HG03135 (cell line): ENCODE results near the gene OPCML.

Experiments used
- ATAC-seq: cut with Tn5 transposase; IDR thresholded peaks from one replicate; pipeline ENCODE4 v1.9.1; 2021; ENCODE audit warnings: mild to moderate bottlenecking, moderate library complexity; ENCODE audit not compliant: unreplicated experiment

OPCML gene

GRCh38 chr11:132464939-132465338 lies 1067.4 kb downstream of the OPCML start:
- no peak for ATAC-seq

GRCh38 chr11:132464003-132464342 lies 1068.3 kb downstream of the OPCML start:
- ATAC-seq: no peak

DNA sequence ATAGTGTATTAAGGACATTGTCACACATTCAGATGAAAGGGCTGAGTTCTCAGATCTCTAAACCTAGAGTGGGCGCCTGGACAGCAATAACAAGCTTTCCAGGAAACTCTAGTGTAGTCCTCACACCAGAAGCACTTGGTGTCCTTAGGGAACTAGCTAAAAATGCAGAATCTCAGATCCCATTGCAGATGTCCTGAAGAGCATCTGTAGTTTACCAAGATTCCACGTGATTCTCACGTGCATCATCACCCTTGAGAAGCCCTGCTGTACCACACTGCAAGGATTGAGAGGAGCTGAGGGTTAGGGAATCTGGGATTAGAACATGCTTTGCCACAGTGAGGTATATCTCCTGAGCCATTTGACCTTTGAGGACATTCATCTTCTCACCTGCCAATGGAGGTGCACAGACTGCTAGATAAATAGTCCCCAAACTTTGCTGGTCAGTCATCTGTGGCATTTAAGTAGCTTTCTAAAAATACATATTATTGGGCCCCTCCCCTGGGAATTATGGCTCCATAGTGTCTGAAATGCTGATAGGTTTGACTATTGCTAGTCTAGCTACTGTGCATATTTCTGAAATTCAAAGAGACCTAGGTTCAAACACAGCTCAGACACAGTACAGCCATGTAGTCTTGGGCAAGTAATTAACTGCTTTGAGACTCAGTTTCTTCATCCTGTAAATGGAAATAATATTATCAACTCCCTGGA lies 1068.9 kb downstream of the OPCML start:
- no peak for ATAC-seq

DNA sequence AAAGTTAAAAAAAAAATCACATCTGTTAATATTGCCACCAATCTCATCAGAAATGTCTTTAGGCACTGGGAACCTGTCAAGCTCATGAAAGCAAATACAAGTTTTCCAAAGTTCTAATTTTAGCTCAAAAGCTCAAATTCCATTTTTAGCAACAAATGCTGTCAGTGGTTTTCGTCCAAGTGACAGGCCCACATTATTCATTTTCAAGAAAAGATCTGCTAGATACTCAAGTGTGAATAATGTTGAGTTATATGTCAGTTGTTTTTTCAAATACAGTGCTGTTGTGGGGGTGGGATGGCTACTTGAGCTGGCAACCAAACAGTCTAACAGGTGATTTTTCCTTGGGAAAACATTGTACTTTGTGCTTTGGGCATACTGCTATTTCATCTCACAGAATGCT lies 1072.6 kb downstream of the OPCML start:
- no peak for ATAC-seq

- ATAC-seq: no peak
These were observed 1074.9 kb downstream of the OPCML start for GRCh38 chr11:132457445-132457844.

- ATAC-seq: no peak
These were observed 1075.5 kb downstream of the OPCML start for GRCh38 chr11:132456751-132457328.

DNA sequence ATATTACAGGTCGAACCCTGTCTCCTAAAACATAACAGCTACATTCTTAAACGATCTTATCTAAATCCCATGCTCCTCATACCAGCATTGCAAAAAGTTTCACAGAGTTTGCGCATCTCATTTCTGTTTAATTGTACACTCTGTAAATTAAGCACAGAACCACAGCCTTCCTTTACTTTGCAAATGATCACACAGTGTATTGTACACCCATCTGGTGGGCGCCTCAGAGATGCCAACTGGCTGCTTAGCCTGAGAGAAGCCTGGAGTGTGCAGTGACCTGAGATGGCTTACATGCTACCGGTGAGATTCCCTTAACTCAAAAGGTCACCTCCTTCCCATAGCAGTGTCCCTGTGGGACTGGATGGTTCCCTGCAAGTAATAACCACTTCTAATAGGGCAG lies 1077.3 kb downstream of the OPCML start:
- no peak for ATAC-seq

DNA sequence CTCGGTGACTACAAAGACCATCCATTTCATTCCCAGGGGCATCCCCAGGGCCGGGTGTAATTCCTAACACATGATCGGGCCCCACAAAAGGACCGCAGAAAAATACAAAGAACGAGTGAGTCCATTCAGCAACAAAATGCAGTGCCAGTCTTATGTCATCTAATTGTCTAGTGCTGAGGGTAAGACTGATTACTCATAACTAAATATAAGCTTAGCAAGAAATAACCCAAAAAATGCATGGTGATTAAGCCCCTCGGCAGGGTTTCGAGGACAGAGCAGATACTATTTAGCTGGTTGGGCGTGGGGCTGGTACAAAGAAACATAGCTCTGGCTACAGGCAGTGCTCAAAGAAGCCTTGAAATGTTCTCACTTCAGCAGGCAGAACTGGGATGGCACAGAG lies 1078.9 kb downstream of the OPCML start:
- ATAC-seq: no peak

DNA sequence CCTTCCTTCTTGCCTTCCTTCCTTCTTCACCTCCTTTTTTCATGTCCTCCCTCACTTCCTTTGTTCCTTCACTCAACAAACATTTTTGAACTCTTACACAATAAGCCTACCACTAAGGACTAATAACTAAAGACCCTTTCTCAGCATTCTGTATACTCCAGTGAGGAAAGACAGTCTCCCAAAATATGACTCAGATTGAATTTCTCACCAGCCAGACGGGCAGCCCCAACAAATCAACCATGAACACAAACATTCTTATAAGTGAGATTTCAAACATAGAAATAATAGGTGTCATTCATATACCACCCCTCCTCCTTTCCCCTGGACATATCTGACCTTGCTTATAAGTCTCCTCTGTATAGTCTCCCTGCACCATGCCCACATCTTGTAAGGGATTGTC lies 1079.7 kb downstream of the OPCML start:
- ATAC-seq: no peak

DNA sequence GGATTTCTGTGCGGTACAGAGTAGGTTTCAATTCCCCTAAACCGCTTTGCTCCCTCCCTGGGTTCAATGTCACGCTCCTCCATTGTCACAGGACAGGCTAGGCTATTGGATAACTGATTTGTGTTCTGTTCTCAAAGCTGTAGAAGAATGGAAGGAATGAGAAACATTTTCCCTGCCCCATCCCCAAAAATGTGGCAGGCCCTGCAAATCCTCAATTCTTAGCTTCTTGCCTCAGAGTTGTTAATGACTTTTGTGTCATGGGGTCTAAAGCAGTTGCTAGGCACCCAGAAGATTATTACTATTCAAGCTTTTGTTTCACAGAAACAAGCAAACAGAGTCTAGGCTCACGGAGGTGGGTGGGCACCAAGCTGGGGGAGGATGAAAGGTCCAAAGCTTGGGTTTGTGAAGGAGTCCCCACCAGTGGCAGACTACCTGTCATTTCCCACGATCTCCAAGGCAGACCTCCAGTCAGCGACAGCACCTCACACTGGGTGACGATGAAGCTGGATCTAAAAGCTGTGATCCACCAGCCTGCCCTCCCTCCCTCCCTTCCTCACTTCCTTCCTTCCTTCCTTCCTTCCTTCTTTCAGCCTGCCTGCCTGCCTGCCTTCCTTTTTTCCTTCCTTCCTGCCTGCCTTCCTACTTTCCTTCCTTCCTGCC lies 1080.2 kb downstream of the OPCML start:
- no peak for ATAC-seq

- no peak for ATAC-seq
These were observed 1081.7 kb downstream of the OPCML start for GRCh38 chr11:132450631-132451030.

DNA sequence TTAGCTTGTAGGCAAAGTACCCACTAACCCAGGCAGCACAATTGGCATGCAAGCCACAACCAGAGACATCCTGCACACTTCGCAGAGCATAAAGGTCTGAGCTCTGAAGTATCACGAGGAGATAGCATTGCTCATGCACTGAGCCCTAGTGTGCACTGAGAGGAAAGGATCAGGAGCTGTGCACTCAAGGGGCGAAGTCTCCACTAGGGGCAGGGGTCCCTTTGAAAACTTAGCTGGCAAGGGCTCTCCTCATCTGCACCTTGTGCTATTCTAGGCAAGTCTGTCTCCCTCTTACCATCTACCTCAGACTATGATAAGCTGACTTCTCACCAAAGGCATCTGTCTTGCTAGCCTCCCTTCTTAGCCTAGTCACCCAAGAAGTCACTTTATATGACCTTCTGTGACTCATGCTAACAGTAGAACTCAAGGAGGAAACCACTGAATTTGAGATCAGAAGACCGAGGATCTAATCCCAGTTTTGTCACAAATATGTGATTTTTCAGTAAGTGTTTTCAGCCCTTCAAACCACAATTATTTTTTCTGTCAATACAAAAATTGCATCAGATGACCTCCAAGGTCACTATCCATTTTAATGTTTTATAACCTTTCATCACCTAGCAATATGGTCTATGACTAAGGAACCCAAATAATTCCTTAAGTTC lies 1083.8 kb downstream of the OPCML start:
- ATAC-seq: no peak

DNA sequence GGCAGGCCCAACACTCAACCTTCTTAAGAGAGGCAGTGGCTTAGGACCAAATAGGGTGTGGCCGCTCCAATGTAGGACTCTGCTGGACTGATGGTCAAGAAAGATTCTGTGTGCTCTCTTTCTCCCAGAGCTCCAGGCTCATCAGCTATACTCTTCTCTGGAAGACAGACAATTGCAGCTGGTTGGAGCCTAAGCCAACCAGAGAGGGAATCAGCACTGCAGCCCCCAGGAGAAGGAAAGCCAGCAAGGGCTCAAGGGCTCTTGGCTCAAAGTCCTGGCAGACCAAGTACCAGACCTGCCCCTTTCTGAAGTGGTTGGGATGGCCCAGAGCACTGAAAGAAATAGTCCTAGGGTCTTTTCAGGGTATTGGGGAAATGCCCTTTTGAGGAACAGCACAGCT lies 1084.5 kb downstream of the OPCML start:
- ATAC-seq: no peak

DNA sequence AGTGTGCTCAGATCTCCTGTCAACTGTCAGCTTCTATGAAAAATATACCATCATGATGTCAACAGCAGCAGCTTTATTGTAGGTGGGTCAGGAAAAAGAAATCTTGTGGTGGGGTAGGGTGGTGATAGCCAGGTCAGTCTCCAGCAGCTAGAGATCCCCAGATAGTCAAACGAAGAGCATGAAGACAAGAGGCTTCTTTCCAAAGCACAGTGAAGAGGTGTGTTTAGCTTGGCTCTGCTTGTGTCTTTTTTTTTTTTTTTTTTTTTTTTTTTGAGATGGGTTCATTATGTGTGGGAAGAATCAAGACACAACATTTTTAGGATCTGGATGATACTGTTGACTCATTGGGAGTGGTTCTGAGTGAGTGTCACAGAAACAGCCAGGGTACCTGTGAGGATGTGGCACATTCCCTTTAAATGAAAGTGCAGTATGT lies 1086.4 kb downstream of the OPCML start:
- no peak for ATAC-seq

- ATAC-seq: no peak
These were observed 1087.4 kb downstream of the OPCML start for GRCh38 chr11:132444911-132445310.

DNA sequence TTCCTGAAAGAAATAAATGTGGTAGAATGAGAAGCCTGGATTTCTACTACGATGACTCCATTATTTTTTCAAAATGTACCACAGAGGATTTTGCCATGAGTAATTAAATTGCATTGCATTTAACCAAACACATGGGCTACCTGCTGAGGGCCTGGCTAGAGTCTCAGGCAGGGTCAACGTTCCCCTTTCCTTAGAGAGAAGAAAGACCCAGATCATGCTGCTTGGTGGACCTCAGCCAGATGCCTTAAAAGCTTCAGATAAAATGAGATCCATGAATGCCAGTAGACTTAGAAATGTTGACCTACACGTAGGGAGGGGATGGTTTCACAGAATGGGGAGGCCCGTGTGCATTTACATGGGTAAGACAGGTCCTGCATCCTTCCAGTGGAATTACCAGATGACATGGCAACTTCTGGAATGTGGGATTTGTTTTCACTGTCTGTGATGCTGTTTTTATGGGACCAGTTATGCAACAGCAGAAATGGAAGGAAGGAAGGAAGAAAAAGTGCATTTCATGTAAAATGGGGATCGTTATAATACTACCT lies 1092.5 kb downstream of the OPCML start:
- no peak for ATAC-seq

- no peak for ATAC-seq
These were observed 1093.9 kb downstream of the OPCML start for GRCh38 chr11:132438418-132438817.

DNA sequence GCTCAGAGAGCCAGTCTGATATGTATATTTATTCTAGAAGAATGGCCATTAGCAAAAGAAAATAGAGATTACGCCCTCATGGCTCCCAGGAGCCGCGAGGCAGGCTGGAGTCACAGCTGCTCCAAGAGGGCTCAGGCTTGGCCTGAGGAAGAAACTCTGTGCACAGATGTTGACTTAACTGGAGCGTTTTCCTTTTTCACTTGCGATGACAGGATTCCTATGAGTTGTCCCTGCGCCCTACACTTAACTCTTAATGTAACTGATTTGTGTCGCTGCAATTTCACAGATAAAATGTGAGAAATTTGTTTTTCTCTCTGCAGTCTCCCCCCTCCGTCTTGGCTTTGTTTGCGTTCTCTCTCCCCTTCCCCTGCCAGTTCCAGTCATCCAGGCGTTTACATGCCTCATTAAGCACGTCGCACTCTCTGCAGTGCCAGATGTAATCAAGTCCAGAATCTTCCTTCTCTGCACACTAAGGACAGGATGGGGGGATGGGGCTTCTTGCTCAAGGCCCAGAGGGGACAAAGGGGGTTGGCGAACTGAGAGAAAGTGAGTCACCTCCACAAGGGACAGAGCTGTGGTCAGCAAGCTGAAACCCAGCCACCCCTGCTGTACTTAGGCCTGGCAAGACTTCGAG lies 1101.8 kb downstream of the OPCML start:
- no peak for ATAC-seq

DNA sequence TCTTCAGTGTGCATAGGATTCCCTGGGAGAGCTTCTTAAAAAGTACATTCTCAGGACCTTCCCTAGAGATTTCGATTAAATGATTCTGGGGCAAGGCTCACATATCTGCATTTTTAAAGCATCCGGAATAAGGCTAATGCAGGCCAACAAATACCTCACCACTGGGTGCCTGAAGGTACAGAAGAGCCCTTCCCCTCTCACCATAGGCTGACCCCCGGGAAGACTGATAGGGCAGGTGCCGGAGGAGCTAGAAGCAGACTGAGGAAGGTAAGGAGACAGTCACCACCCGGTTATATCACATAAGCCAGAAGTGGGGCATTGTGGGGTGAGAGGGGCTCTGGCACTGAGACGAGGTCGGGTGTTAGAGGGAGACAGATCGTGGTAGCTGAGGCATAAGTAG lies 1102.6 kb downstream of the OPCML start:
- ATAC-seq: no peak

- ATAC-seq: no peak
These were observed 1104.7 kb downstream of the OPCML start for GRCh38 chr11:132427611-132428010.

GRCh38 chr11:132424433-132424832 lies 1107.9 kb downstream of the OPCML start:
- no peak for ATAC-seq
